GM19467 (cell line): ENCODE measurements around the gene QKI.

ENCODE experiments used
- ATAC-seq: cut with Tn5 transposase; IDR thresholded peaks from one replicate; pipeline ENCODE4 v1.9.1; 2021; ENCODE audit warnings: mild to moderate bottlenecking, moderate library complexity; ENCODE audit not compliant: unreplicated experiment

The QKI gene

DNA sequence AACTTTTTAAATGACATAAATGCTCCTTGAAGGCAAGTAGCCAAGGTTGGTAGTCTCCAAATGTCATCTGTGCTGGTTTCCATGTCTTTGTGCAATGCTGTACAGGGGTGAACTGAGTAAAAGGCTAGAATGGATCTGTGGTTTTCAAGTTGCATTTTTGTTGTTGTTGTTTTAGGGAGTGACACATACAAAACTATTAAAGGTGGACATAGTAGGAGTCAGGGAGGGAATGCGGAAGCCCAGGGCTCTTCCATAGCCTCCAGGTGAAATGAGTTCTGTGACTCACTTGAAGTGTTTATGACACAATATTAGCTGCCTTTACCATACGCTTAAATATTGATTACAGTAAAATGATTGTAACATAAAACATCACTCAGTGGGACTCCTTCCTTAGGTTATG lies 22.5 kb upstream of the QKI start:
- ATAC-seq, result no peak

DNA sequence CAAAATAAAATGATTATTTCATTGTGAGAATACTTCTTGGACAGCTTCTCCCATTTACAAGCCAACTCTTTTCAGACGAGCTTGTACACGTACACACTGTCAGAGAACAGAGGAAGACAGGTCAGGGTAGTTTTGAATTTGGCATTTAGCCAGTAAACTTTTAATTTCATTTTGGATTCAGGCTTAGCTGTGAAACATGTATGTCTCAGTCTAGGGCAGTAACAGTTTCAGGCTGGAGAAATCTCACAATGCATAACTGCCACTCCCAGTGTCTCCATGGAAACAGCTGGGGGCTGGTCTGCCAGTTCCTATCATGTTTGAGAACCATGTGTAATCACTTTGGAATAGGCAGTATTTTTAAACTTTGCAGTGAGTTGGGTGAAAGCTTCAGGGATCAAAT lies 22.0 kb upstream of the QKI start:
- ATAC-seq, result no peak

DNA sequence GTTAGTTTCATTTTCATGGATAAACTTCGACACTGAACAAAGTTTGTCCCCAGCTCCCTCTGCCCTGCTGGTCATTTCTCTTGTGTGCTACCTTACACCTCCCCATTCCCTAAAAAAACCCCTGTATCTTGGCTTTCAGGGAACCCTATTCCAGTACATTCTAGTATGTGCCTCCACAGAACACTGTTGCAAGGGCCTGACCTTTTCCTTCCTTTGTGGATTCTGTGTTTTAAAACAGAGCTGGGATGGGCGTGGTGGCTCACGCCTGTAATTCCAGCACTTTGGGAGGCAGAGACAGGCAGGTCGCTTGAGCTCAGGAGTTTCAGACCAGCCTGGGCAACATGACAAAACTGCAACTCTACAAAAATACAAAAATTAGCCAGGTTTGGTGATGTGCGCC lies 20.6 kb upstream of the QKI start:
- no peak for ATAC-seq

DNA sequence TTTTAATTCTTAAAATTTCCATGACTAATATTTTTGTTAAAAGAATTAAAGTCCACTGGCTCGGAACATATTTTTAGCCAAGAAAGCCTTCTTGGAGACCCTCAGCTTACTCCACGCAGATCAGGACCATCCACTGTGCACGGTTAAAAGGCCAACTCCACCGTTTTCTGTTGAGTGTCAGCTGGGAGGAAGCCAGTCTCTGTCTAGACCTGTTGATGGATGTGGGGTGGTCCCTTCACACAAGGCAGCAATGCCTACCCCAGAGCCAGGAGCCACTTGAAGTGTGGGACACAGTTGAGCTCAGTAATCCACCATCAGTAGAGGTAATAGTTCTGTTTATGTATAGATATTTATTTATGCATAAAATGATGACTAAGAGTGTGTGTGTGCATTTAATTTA lies 19.9 kb upstream of the QKI start:
- no peak for ATAC-seq

GRCh38 chr6:163395122-163395830 lies 19.2 kb upstream of the QKI start:
- no peak for ATAC-seq

DNA sequence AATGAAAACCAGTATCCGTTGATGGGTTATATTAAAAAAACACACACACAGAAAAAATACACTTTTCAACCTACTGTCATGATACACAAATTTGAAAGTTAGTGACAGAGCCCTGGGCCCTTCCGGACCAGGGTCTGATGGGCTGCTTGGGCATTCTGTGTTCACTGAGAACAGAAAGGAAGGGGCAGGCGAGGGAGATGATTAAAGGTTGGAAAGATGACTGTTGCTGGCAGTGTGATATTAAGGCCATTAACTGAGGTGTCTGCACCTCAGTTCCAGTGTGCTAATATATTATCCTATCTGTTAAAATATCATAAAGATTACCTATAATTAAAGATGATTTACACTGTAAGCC lies 18.7 kb upstream of the QKI start:
- ATAC-seq, result no peak

DNA sequence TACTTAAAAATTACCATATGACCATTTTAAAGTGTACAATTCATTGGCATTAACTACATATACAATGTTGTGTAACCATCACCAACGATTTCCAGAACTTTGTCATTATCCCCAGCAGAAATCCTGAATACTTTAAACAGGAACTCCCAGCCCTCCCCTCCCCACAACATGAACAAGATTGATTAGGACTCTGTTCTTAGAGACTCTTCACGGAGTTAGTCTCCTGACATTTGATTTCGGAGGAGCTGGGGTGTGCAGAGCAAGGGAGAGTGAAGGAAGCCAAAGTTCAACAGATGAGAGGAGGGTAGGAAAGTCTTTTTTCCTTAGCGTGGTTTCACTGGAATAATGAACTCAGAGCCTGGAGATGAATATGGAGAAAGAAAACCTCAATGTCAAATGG lies 17.2 kb upstream of the QKI start:
- no peak for ATAC-seq

DNA sequence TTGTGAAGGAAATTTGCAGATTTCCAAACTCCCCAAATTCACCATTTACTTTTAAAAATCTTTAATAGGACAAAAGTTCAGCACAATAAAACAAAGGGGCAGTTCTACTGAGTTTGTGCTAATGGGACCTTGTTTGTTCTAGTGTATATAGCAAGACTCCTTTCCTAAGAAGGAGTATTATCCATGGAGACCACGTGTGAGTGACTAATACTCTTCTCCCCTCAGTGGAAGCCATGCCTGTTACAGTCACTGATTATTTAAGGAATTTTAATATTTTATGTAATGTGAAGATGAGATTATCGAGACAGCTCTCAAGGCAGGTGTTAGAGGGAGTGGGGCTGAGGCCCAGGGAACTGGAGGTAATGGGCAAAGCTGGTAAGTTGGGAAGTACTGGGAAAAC lies 16.4 kb upstream of the QKI start:
- ATAC-seq, result no peak

DNA sequence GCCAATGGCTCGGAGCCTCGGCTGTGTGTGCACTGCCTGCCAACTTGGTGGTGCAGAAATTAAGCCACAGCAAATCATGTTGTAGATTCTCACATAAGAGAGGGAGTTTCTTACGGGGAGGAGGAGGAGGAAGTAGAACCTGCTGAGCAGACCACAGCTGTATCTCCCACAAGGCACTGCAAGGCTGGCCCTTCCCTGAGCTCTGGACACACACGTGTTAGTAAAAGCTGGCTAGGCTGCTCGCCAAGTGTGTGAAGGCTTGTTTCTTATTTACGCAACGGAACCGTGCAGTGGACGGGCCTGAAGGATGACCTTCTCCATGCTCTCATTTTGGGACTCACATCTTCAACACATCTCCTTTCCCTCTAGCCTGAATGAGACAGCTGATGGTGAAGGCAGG lies 15.7 kb upstream of the QKI start:
- peak; percentile 64 for ATAC-seq

DNA sequence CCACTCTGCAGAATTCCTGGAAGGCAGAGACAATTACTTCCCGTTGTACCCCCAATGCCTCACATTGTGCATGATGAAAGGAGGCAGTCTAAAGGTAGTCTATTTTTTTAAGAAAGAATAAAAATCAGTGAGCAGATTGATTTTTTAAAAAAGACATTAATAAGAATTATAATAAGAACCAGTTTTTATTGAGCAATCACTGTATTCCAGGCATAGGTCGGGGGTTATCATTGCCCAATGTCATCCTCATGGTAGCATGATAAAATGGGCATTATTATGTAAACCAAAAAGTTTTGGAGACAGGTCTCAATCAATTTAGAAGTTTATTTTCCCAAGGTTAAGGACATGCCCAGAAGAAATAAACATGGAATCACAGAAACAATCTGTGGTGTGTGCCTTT lies 14.0 kb upstream of the QKI start:
- ATAC-seq, result no peak

DNA sequence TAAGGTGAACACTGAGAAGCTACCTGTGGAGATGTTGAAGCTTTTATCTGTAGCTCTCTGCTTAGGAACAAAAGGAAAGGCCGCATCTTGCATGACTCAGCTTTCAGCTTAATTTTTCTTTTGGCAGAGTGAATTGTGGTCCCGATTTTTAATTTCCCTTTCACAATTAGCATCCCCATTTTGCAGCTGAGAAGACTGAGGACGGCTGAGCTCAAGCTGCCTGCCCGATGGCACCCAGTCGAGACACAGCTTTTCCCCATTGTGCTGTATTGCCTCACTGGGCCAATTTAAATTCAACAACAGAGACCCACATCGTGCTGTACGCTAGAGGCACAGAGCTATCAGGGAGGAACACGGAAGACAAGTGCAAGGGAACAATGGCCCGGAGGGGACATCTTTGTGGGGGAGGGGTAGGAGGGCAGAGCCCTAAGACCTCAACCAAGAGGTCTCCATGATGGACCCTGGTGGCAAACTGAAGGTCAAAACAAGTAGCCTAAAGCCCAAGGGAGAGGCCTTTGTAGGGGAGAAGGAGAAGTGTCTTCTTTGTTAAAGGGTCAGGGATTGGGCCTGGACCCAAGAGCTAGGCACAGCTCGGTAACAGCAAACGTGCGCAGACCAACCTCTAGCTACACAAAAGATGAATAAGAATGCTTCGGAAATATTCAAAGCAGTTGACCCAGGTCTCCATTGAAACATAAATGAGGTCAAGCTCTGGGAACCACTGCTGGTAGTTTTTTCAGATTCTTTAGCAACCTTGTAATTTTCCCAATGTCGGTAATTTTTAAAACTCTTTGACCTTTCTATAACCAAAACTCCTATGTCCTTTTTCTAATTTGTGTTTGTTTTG lies 13.3 kb upstream of the QKI start:
- no peak for ATAC-seq

GRCh38 chr6:163402616-163403015 lies 11.9 kb upstream of the QKI start:
- ATAC-seq, result no peak

DNA sequence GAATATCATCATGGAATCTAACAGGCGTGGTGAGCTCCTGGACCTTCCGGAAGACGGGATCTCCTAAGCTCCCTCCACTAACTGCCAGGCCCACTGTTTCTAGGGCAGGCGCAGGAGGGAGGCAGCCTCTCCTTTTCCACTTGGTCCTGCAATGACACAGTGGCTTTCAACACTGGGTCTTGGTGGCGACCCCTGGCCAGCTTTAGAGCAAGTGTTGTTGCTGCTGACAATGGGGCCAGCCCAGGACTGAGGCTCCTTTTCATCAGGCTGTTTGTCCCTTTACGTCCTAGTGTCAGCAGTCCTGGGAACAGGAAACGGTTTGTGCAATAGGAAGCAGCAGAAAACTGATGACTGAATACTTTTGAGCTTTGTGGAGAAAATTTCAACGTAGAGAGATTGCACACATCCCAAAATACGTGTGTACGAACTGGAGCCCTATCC lies 9.7 kb upstream of the QKI start:
- ATAC-seq, result no peak

- ATAC-seq, result peak; percentile 80
Observed at GRCh38 chr6:163405412-163406309, 8.9 kb upstream of the QKI start.

GRCh38 chr6:163406366-163406765 lies 8.2 kb upstream of the QKI start:
- peak; percentile 1 for ATAC-seq

GRCh38 chr6:163406830-163407229 lies 7.7 kb upstream of the QKI start:
- ATAC-seq, result no peak

- no peak for ATAC-seq
Observed at GRCh38 chr6:163408352-163408991, 6.0 kb upstream of the QKI start.

- ATAC-seq, result no peak
Observed at GRCh38 chr6:163409712-163410111, 4.8 kb upstream of the QKI start.

GRCh38 chr6:163412341-163412740 lies 2.2 kb upstream of the QKI start:
- no peak for ATAC-seq

DNA sequence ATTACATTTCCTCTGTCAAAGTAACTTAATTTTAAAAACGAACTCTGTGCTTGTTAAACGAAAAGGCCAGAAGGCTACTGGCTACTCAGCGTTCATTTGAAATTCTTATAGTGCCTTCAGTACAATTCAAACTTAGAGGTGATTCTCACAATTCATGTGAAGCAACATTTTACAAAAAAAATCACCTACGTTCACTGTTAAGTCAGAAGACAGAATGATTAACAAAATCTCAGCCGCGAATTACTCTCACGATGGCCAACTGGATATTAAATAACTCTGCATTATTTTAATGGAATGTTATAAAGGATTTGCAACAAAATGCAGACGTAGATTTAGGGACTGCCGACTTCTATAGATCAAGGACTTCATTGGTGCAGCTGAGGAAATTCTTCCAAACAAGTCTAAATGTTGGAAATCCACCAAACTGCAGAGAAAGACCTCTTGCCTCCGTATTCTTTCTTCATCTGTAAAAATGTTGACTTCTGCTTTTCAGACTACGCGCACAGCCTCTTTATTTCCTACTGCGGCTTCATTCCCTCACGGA lies 1.6 kb upstream of the QKI start:
- ATAC-seq, result no peak
